ENCODE measurements around the gene VEGFA. TPM values are rescaled to one million over a fixed set of nuclear protein-coding genes. Genes with fewer than 3 reads are reported as not detected.

Gene VEGFA
- total RNA-seq, 1 donor from 2014 or later, result 15.5 TPM

- no peak for FAIRE-seq
- DNase-seq (ENCODE audit: low spot score in 2 of 2), result no peak
These were observed 64.6 kb downstream of the VEGFA start for GRCh38 chr6:43834528-43835155.

GRCh38 chr6:43835872-43836419 lies 65.9 kb downstream of the VEGFA start:
- FAIRE-seq, result no peak
- DNase-seq (ENCODE audit: low spot score in 2 of 2), result no peak

Small RNA genes within 50 kb of the gene (small RNA-seq; reads per million reads assigned to genes)
- gene AL136131.3, result not detected

Other genes with a start within 250 kb of the VEGFA start
- gene XPO5, start 194.2 kb upstream of the VEGFA start, total RNA-seq, result 55.0 TPM
- gene POLH, start 194.0 kb upstream of the VEGFA start, total RNA-seq, result 10.2 TPM
- gene GTPBP2, start 140.9 kb upstream of the VEGFA start, total RNA-seq, result 32.6 TPM
- 25.3 TPM for gene MAD2L1BP, start 134.4 kb upstream of the VEGFA start, total RNA-seq
- 6.1 TPM for gene RSPH9, start 125.2 kb upstream of the VEGFA start, total RNA-seq
- 16.3 TPM for gene MRPS18A, start 82.4 kb upstream of the VEGFA start, total RNA-seq

Data from frontal cortex (tissue), 4 donors.